Adrenal gland (tissue), 5 donors: ENCODE results near the gene HUS1B.
"Not testable (repeated sequence)": the region's sequence is repeated elsewhere in the genome, so short reads cannot be mapped to it uniquely, and the experiment has no call there.

ENCODE experiments used
- CTCF ChIP-seq, 6 experiments: fragments of 450-650 bp in 4 of 6; fragments of 200-600 bp in 2 of 6; sonication (generic) in 1 of 6; IDR thresholded peaks; 1 replicate in 5 of 6; 2 replicates in 1 of 6; pipeline versions ENCODE4 v1.5.1 to v1.8.0; 2016 to 2021; ENCODE audit warnings: antibody characterized with exemption in 6 of 6, mild to moderate bottlenecking in 2 of 6, moderate library complexity in 1 of 6
- POLR2A ChIP-seq, 2 donors: fragments of 450-650 bp; IDR thresholded peaks; one replicate each; pipeline ENCODE4 v1.6.1; 2017; ENCODE audit warnings: antibody characterized with exemption in 2 of 2, mild to moderate bottlenecking in 2 of 2, moderate library complexity in 1 of 2
- donor health status: DM: no; HTN: no; CAD: no.

- not testable (repeated sequence) for TF ChIP-seq CTCF, POLR2A (IDR thresholded peaks at IDR 0.05)
Observed at GRCh38 chr6:663788-664187, 6.9 kb upstream of the HUS1B start.
